Measurements from ENCODE around the gene BMAL2.

DNA sequence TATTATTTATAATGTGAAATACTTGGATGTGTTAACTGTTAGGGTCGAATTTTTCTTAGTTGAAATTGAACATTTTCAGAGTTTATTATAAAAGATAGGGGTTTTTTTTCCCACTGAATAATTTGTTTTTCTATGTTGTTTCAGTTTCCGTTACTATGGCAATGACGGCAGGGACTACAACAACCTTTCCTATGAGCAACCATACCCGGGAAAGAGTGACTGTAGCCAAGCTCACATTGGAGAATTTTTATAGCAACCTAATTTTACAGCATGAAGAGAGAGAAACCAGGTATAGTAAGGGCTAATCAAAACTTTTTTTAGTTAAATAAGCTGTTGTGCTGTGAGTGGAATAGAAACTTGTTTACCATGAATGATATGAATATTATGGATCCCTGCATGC, 35.1 kb upstream of the BMAL2 start:
- TF ChIP-seq, protein P1, sequence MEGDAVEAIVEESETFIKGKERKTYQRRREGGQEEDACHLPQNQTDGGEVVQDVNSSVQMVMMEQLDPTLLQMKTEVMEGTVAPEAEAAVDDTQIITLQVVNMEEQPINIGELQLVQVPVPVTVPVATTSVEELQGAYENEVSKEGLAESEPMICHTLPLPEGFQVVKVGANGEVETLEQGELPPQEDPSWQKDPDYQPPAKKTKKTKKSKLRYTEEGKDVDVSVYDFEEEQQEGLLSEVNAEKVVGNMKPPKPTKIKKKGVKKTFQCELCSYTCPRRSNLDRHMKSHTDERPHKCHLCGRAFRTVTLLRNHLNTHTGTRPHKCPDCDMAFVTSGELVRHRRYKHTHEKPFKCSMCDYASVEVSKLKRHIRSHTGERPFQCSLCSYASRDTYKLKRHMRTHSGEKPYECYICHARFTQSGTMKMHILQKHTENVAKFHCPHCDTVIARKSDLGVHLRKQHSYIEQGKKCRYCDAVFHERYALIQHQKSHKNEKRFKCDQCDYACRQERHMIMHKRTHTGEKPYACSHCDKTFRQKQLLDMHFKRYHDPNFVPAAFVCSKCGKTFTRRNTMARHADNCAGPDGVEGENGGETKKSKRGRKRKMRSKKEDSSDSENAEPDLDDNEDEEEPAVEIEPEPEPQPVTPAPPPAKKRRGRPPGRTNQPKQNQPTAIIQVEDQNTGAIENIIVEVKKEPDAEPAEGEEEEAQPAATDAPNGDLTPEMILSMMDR (IDR thresholded peaks at IDR 0.05): no peak
- TF ChIP-seq, protein P2, sequence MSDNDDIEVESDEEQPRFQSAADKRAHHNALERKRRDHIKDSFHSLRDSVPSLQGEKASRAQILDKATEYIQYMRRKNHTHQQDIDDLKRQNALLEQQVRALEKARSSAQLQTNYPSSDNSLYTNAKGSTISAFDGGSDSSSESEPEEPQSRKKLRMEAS (IDR thresholded peaks at IDR 0.05): no peak
- no peak for TF ChIP-seq POLR2A (IDR thresholded peaks at IDR 0.05; ENCODE audit: low read length)
- no peak for TF ChIP-seq HOXA7 (CRISPR knock-in tag; IDR thresholded peaks at IDR 0.05)
- TF ChIP-seq MAFK (IDR thresholded peaks at IDR 0.05; ENCODE audit: partially characterized antibody): no peak
- TF ChIP-seq CEBPB (IDR thresholded peaks at IDR 0.05): no peak
- TF ChIP-seq CHD2 (IDR thresholded peaks at IDR 0.05; ENCODE audit: low read length, partially characterized antibody): no peak
- TF ChIP-seq SMC3 (IDR thresholded peaks at IDR 0.05): no peak
- TF ChIP-seq, protein P3, sequence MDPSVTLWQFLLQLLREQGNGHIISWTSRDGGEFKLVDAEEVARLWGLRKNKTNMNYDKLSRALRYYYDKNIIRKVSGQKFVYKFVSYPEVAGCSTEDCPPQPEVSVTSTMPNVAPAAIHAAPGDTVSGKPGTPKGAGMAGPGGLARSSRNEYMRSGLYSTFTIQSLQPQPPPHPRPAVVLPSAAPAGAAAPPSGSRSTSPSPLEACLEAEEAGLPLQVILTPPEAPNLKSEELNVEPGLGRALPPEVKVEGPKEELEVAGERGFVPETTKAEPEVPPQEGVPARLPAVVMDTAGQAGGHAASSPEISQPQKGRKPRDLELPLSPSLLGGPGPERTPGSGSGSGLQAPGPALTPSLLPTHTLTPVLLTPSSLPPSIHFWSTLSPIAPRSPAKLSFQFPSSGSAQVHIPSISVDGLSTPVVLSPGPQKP (IDR thresholded peaks at IDR 0.05; ENCODE audit: low read depth, low read length): no peak
- no peak for TF ChIP-seq JUN (IDR thresholded peaks at IDR 0.05)
